ENCODE results near the gene FGF14.

- TF ChIP-seq CTCF (tag by site-specific recombination; IDR thresholded peaks at IDR 0.05) (no peak), PBX3 (CRISPR knock-in tag; IDR thresholded peaks at IDR 0.05) (no peak), KLF17 (tag by site-specific recombination; IDR thresholded peaks at IDR 0.05) (no peak), ZNF549 (tag by site-specific recombination; IDR thresholded peaks at IDR 0.05) (no peak), ZFP37 (tag by site-specific recombination; IDR thresholded peaks at IDR 0.05) (no peak), ZNF830 (tag by site-specific recombination; IDR thresholded peaks at IDR 0.05; ENCODE audit: low read depth) (no peak)
Measured at GRCh38 chr13:101784313-101784712, 617.5 kb downstream of the FGF14 start.
